CD14-positive monocyte (primary cell): ENCODE results near the gene ZDHHC14. TPM values are rescaled to one million over a fixed set of nuclear protein-coding genes. Genes with fewer than 3 reads are reported as not detected.

Experiments used
- DNase-seq, 3 donors: peaks; one replicate each; pipeline ENCODE4 v3.0.0-alpha.2; 2011 to 2022
- H2AFZ ChIP-seq: 2 replicates; pipeline ENCODE4 v1.6.0; 2012; ENCODE audit warnings: mild to moderate bottlenecking, low read depth, low read length, inconsistent platforms; ENCODE audit not compliant: insufficient read depth, poor library complexity, severe bottlenecking
- H3K27ac ChIP-seq, 2 donors: 1 replicate in 1 of 2; 2 replicates in 1 of 2; pipeline ENCODE4 v1.5.1; 2012 to 2013; ENCODE audit warnings: low read length in 2 of 2, control low read depth in 1 of 2, inconsistent platforms in 1 of 2, low read depth in 1 of 2, mild to moderate bottlenecking in 1 of 2
- H3K27me3 ChIP-seq, 2 donors: one replicate each; pipeline versions ENCODE4 v1.6.0 to v1.6.1; 2011 to 2013; ENCODE audit warnings: low read length in 2 of 2; ENCODE audit not compliant: control insufficient read depth in 2 of 2, insufficient read depth in 2 of 2
- H3K36me3 ChIP-seq, 2 donors: replicated peaks in 1 of 2; 1 replicate in 1 of 2; 2 replicates in 1 of 2; pipeline versions ENCODE4 v1.5.1 to v1.6.1; 2012 to 2013; ENCODE audit warnings: low read length in 2 of 2, control low read depth in 1 of 2, inconsistent platforms in 1 of 2, mild to moderate bottlenecking in 1 of 2; ENCODE audit not compliant: insufficient read depth in 2 of 2, control insufficient read depth in 1 of 2
- H3K4me1 ChIP-seq, 2 donors: 1 replicate in 1 of 2; 2 replicates in 1 of 2; pipeline versions ENCODE4 v1.5.1 to v1.6.1; 2012 to 2013; ENCODE audit warnings: low read length in 2 of 2, control low read depth in 1 of 2, inconsistent platforms in 1 of 2, mild to moderate bottlenecking in 1 of 2, moderate library complexity in 1 of 2; ENCODE audit not compliant: insufficient read depth in 2 of 2, control insufficient read depth in 1 of 2
- H3K4me2 ChIP-seq: replicated peaks from 2 replicates; pipeline ENCODE3; 2012; ENCODE audit warnings: low read length, moderate library complexity, mild to moderate bottlenecking; ENCODE audit not compliant: poor library complexity, severe bottlenecking; ENCODE audit errors: extremely low read depth
- H3K4me3 ChIP-seq, 3 experiments: fragments of 200-600 bp in 1 of 3; sonication (generic) in 1 of 3; replicated peaks in 1 of 3; 1 replicate in 2 of 3; 2 replicates in 1 of 3; pipeline ENCODE4 v1.5.1; 2011 to 2013; ENCODE audit warnings: low read length in 3 of 3, mild to moderate bottlenecking in 3 of 3, control low read depth in 2 of 3, low read depth in 2 of 3, inconsistent platforms in 1 of 3, moderate library complexity in 1 of 3
- H3K79me2 ChIP-seq: 2 replicates; pipeline ENCODE4 v1.6.0; 2012; ENCODE audit warnings: mild to moderate bottlenecking, control low read depth, inconsistent platforms, low read length, moderate library complexity; ENCODE audit not compliant: insufficient read depth
- H3K9ac ChIP-seq: 2 replicates; pipeline ENCODE4 v1.6.0; 2017; ENCODE audit warnings: low read length, mild to moderate bottlenecking; ENCODE audit not compliant: insufficient read depth, poor library complexity, severe bottlenecking
- H3K9me3 ChIP-seq, 2 donors: replicated peaks in 1 of 2; 1 replicate in 1 of 2; 2 replicates in 1 of 2; pipeline versions ENCODE4 v1.5.1 to v1.6.1; 2012 to 2013; ENCODE audit warnings: low read length in 2 of 2, control low read depth in 1 of 2; ENCODE audit not compliant: control insufficient read depth in 1 of 2, insufficient read depth in 1 of 2
- H4K20me1 ChIP-seq: 2 replicates; pipeline ENCODE4 v1.6.0; 2012; ENCODE audit warnings: mild to moderate bottlenecking, low read length, control low read depth, moderate library complexity; ENCODE audit not compliant: insufficient read depth
- H3K27ac Mint-ChIP-seq, 7 donors: one replicate each; pipeline ENCODE4 v1.8.0; 2020; ENCODE audit warnings: mild to moderate bottlenecking in 7 of 7, mixed read lengths in 7 of 7, moderate library complexity in 6 of 7, inconsistent platforms in 2 of 7
- H3K27me3 Mint-ChIP-seq, 3 donors: one replicate each; pipeline ENCODE4 v1.8.0; 2021 to 2022; ENCODE audit warnings: low read depth in 3 of 3, mild to moderate bottlenecking in 3 of 3, mixed read lengths in 3 of 3, moderate library complexity in 3 of 3, inconsistent platforms in 1 of 3
- H3K36me3 Mint-ChIP-seq, 2 donors: one replicate each; pipeline ENCODE4 v1.8.0; 2020; ENCODE audit warnings: mixed read lengths in 2 of 2, inconsistent platforms in 1 of 2, mild to moderate bottlenecking in 1 of 2
- H3K4me1 Mint-ChIP-seq: one replicate; pipeline ENCODE4 v1.8.0; 2020; ENCODE audit warnings: mild to moderate bottlenecking, mixed read lengths
- H3K4me3 Mint-ChIP-seq, 2 donors: one replicate each; pipeline ENCODE4 v1.8.0; 2020; ENCODE audit warnings: mild to moderate bottlenecking in 2 of 2, mixed read lengths in 2 of 2, moderate library complexity in 1 of 2
- H3K9me3 Mint-ChIP-seq, 7 donors: one replicate each; pipeline ENCODE4 v1.8.0; 2020 to 2022; ENCODE audit warnings: mixed read lengths in 7 of 7, mild to moderate bottlenecking in 6 of 7, moderate library complexity in 6 of 7, inconsistent platforms in 2 of 7
- WGBS: methylation state at CpG from one replicate; pipeline ENCODE4 v1.1.5; 2013; ENCODE audit warnings: missing lambda C conversion rate; ENCODE audit not compliant: insufficient coverage; 5-methylcytosine and 5-hydroxymethylcytosine counted together
- intact Hi-C, 2 donors: fragments of 100-400 bp; cut with micrococcal nuclease; formaldehyde crosslinking; loops; one replicate each; pipeline versions ENCODE4 v1.15.0 to v1.15.1; 2023
- polyA plus RNA-seq, 3 donors: library from polyadenylated mRNA; depleted of rRNA in 1 of 3; unstranded in 2 of 3; stranded (reverse) in 1 of 3; fragments of 300-500 nt in 2 of 3; fragments of >200 nt in 1 of 3; fragmentation: Illumina TruSeq in 2 of 3; gene quantifications; 1 replicate in 2 of 3; 2 replicates in 1 of 3; pipeline ENCODE4 v1.2.3, GENCODE V29; 2012 to 2021
- TF ChIP-seq, protein P1 (sequence below): fragments of 200-600 bp; IDR thresholded peaks from one replicate; pipeline ENCODE4 v1.8.0; 2022; ENCODE audit warnings: antibody characterized with exemption, mild to moderate bottlenecking

The ZDHHC14 gene
- polyA plus RNA-seq, 3 donors, result 0.30 to 1.7 (median 0.93) TPM

DNA sequence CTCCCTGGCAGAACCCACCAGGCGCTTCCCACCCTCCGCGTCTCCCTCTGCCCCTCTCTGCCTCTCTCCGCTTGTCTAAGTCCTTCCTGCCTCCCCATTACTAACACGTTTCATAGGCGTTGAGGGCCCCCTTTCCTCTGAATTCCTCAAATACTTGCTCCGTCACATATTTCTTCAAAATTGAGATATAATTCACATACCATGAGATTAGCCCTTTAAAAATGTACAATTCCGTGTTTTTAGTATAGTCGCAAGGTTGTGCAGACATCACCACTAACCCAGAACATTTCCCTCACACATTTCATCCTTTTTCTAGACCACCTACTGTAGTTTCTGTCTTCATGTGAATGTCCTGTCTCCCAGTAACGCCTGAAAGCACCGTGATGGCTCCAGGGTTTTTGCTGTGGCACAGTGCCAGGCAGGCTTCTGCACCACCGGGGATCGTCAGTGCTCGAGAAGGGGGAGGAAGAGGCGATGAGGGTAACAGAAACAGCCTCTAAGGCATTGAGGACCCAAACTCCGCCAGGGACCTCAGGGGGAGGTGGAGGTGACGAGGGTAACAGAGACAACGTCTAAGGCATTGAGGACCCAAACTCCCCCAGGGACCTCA lies 300.2 kb downstream of the ZDHHC14 start:
- TF ChIP-seq, protein P1, sequence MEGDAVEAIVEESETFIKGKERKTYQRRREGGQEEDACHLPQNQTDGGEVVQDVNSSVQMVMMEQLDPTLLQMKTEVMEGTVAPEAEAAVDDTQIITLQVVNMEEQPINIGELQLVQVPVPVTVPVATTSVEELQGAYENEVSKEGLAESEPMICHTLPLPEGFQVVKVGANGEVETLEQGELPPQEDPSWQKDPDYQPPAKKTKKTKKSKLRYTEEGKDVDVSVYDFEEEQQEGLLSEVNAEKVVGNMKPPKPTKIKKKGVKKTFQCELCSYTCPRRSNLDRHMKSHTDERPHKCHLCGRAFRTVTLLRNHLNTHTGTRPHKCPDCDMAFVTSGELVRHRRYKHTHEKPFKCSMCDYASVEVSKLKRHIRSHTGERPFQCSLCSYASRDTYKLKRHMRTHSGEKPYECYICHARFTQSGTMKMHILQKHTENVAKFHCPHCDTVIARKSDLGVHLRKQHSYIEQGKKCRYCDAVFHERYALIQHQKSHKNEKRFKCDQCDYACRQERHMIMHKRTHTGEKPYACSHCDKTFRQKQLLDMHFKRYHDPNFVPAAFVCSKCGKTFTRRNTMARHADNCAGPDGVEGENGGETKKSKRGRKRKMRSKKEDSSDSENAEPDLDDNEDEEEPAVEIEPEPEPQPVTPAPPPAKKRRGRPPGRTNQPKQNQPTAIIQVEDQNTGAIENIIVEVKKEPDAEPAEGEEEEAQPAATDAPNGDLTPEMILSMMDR, result no peak
- 82% methylated on average over 13 of the region's 18 CpGs for WGBS
- DNase-seq, result no peak
- Histone ChIP-seq H3K27me3 (no peaks in the 10 kb centered on the region), H3K4me1 (no peaks in the 10 kb centered on the region), H3K79me2 (no peaks in the 10 kb centered on the region), H3K36me3 (no peaks in the 10 kb centered on the region), H3K4me3 (no peak overlapping the region), H3K27ac (no peak overlapping the region), H4K20me1 (no peaks in the 10 kb centered on the region), H3K4me2 (no peak overlapping the region), H3K9me3 (no peaks in the 10 kb centered on the region), H3K9ac (no peak overlapping the region), H2AFZ (no peak overlapping the region)
- no peak overlapping the region for H3K27ac Mint-ChIP-seq
- no peaks in the 10 kb centered on the region for H3K4me1 Mint-ChIP-seq
- no peaks in the 10 kb centered on the region for H3K36me3 Mint-ChIP-seq
- peaks cover 0 to 3% (median 0%) of the 10 kb centered on the region in 7 donors for H3K9me3 Mint-ChIP-seq
- no peak overlapping the region for H3K4me3 Mint-ChIP-seq
- intact Hi-C loops, result no loop called here
- H3K27me3 Mint-ChIP-seq, result peaks cover 0 to 2% (median 1%) of the 10 kb centered on the region in 3 donors

- WGBS, result 81% methylated on average over 6 of the region's 7 CpGs
- Mint-ChIP-seq H3K9me3 (peaks cover 0 to 3% (median 0%) of the 10 kb centered on the region in 7 donors), H3K36me3 (no peaks in the 10 kb centered on the region)
Measured at GRCh38 chr6:157682856-157683481, 302.0 kb downstream of the ZDHHC14 start.

More at GRCh38 chr6:157682856-157683481, 302.0 kb downstream of the ZDHHC14 start:
- no peak overlapping the region for H3K4me3 ChIP-seq
- H3K4me2 ChIP-seq, result no peak overlapping the region
- no peak overlapping the region for H3K27ac ChIP-seq
- no peaks in the 10 kb centered on the region for H3K27me3 ChIP-seq
- DNase-seq, result no peak
- TF ChIP-seq, protein P1, result no peak
- Mint-ChIP-seq H3K4me3 (no peak overlapping the region), H3K27me3 (peaks cover 0 to 3% (median 2%) of the 10 kb centered on the region in 3 donors), H3K4me1 (no peaks in the 10 kb centered on the region), H3K27ac (no peak overlapping the region)
- H2AFZ ChIP-seq, result no peak overlapping the region
- no peaks in the 10 kb centered on the region for H3K79me2 ChIP-seq
- H3K36me3 ChIP-seq, result no peaks in the 10 kb centered on the region
- H4K20me1 ChIP-seq, result no peaks in the 10 kb centered on the region
- no peaks in the 10 kb centered on the region for H3K4me1 ChIP-seq
- H3K9ac ChIP-seq, result no peak overlapping the region
- no peaks in the 10 kb centered on the region for H3K9me3 ChIP-seq
- intact Hi-C loops, result no loop called here
